ENCODE results near the gene HGFAC. TPM values are rescaled to one million over a fixed set of nuclear protein-coding genes. Genes with fewer than 3 reads are reported as not detected.

HGFAC gene
- polyA plus RNA-seq, 1 donor from 2014 or later: 16.2 TPM

GRCh38 chr4:3440979-3441500 is 728 bp upstream of the HGFAC start:
- H3K9ac ChIP-seq (ENCODE audit: low read length): no peak overlapping the region
- TF ChIP-seq POLR2AphosphoS5 (IDR thresholded peaks at IDR 0.05) (no peak), MXI1 (conservative IDR thresholded peaks at IDR 0.05; ENCODE audit: poor library complexity, severe bottlenecking) (no peak), TAF1 (IDR thresholded peaks at IDR 0.05; ENCODE audit: low read depth) (no peak), CTCF (IDR thresholded peaks at IDR 0.05; ENCODE audit: poor library complexity, severe bottlenecking) (no peak), EZH2 (IDR thresholded peaks at IDR 0.05; ENCODE audit: borderline replicate concordance, insufficient read depth, low read length, poor library complexity, severe bottlenecking) (no peak), REST (IDR thresholded peaks at IDR 0.05; ENCODE audit: borderline replicate concordance) (no peak), RAD21 (conservative IDR thresholded peaks at IDR 0.05) (no peak), SMC3 (conservative IDR thresholded peaks at IDR 0.05; ENCODE audit: poor library complexity) (no peak), EP300 (conservative IDR thresholded peaks at IDR 0.05; ENCODE audit: poor library complexity, severe bottlenecking) (no peak)

GRCh38 chr4:3442460-3442958 is 741 bp downstream of the HGFAC start:
- no peaks in the 10 kb centered on the region for H3K36me3 ChIP-seq (ENCODE audit: insufficient read depth, low read length)
- H4K20me1 ChIP-seq (ENCODE audit: insufficient read depth): no peaks in the 10 kb centered on the region
- TF ChIP-seq RAD21 (conservative IDR thresholded peaks at IDR 0.05) (no peak), CTCF (IDR thresholded peaks at IDR 0.05; ENCODE audit: poor library complexity, severe bottlenecking) (no peak), EZH2 (IDR thresholded peaks at IDR 0.05; ENCODE audit: borderline replicate concordance, insufficient read depth, low read length, poor library complexity, severe bottlenecking) (no peak)
- no peak overlapping the region for H3K4me3 ChIP-seq (ENCODE audit: low read length)
- H3F3A ChIP-seq (ENCODE audit: insufficient read depth, low read length, poor library complexity, severe bottlenecking): no peaks in the 10 kb centered on the region
- no peaks in the 10 kb centered on the region for H3K9me3 ChIP-seq (ENCODE audit: low read length)
- no peak overlapping the region for H3K27ac ChIP-seq (ENCODE audit: low read length)
- H2AFZ ChIP-seq (ENCODE audit: low read depth, low read length): no peak overlapping the region
- no peak overlapping the region for H3K9ac ChIP-seq (ENCODE audit: low read length)
- no peak overlapping the region for H3K4me2 ChIP-seq (ENCODE audit: low read length)
- no peaks in the 10 kb centered on the region for H3K9me2 ChIP-seq (ENCODE audit: insufficient read depth, low read length)
- no peaks in the 10 kb centered on the region for H3K27me3 ChIP-seq (ENCODE audit: insufficient read depth, low read depth, low read length)
- H3K79me2 ChIP-seq (replicated peaks; ENCODE audit: insufficient read depth, low read length): no peaks in the 10 kb centered on the region

More at GRCh38 chr4:3440979-3441500, 728 bp upstream of the HGFAC start:
- no peak overlapping the region for H3K27ac ChIP-seq (ENCODE audit: low read length)
- no peak overlapping the region for H3K4me2 ChIP-seq (ENCODE audit: low read length)
- H3F3A ChIP-seq (ENCODE audit: insufficient read depth, low read length, poor library complexity, severe bottlenecking): no peaks in the 10 kb centered on the region
- H2AFZ ChIP-seq (ENCODE audit: low read depth, low read length): no peak overlapping the region
- no peaks in the 10 kb centered on the region for H3K9me3 ChIP-seq (ENCODE audit: low read length)
- H3K9me2 ChIP-seq (ENCODE audit: insufficient read depth, low read length): no peaks in the 10 kb centered on the region
- H3K27me3 ChIP-seq (ENCODE audit: insufficient read depth, low read depth, low read length): no peaks in the 10 kb centered on the region
- no peaks in the 10 kb centered on the region for H3K79me2 ChIP-seq (replicated peaks; ENCODE audit: insufficient read depth, low read length)
- no peak overlapping the region for H3K4me3 ChIP-seq (ENCODE audit: low read length)
- H3K36me3 ChIP-seq (ENCODE audit: insufficient read depth, low read length): no peaks in the 10 kb centered on the region
- no peaks in the 10 kb centered on the region for H4K20me1 ChIP-seq (ENCODE audit: insufficient read depth)

All from neural cell (in vitro differentiated cells).